Upper lobe of left lung (tissue), 6 donors: ENCODE measurements around the gene CDK6. TPM values are rescaled to one million over a fixed set of nuclear protein-coding genes. Genes with fewer than 3 reads are reported as not detected.

ENCODE experiments used
- ATAC-seq, 2 donors: fragments of 200-7000 bp; cut with Tn5 transposase; one replicate each; pipeline ENCODE4 v1.9.1; 2022; ENCODE audit warnings: mild to moderate bottlenecking in 2 of 2, moderate library complexity in 2 of 2; ENCODE audit not compliant: low FRiP score in 2 of 2
- DNase-seq, 2 donors: peaks; one replicate each; pipeline ENCODE4 v3.0.0-alpha.2; 2019 to 2020
- H3K27ac ChIP-seq, 4 donors: fragments of 200-600 bp; sonication (generic); one replicate each; pipeline ENCODE4 v1.5.1; 2016 to 2019
- H3K27me3 ChIP-seq, 4 donors: fragments of 200-600 bp; sonication (generic); one replicate each; pipeline ENCODE4 v1.5.1; 2017 to 2019
- H3K36me3 ChIP-seq, 4 donors: fragments of 200-600 bp; sonication (generic); one replicate each; pipeline ENCODE4 v1.5.1; 2016 to 2019
- H3K4me1 ChIP-seq, 4 donors: fragments of 200-600 bp; sonication (generic); one replicate each; pipeline ENCODE4 v1.5.1; 2018 to 2019
- H3K4me3 ChIP-seq, 4 donors: fragments of 200-600 bp; sonication (generic); one replicate each; pipeline ENCODE4 v1.5.1; 2017 to 2019; ENCODE audit warnings: mild to moderate bottlenecking in 2 of 4, moderate library complexity in 1 of 4
- H3K9me3 ChIP-seq, 4 donors: fragments of 200-600 bp; sonication (generic); one replicate each; pipeline ENCODE4 v1.5.1; 2018 to 2019
- CTCF ChIP-seq, 6 experiments: fragments of 450-650 bp in 4 of 6; fragments of 200-600 bp in 2 of 6; sonication (generic) in 2 of 6; IDR thresholded peaks; one replicate each; pipeline ENCODE4 v1.5.1; 2016 to 2019; ENCODE audit warnings: antibody characterized with exemption in 6 of 6
- EP300 ChIP-seq, 4 donors: sonication (generic); formaldehyde crosslinking; IDR thresholded peaks; one replicate each; pipeline ENCODE4 v1.5.1; 2017; ENCODE audit warnings: antibody characterized with exemption in 4 of 4, control low read depth in 2 of 4
- POLR2A ChIP-seq, 4 donors: fragments of 450-650 bp; IDR thresholded peaks; one replicate each; pipeline ENCODE4 v1.5.1; 2016 to 2017; ENCODE audit warnings: antibody characterized with exemption in 4 of 4, mild to moderate bottlenecking in 2 of 4
- POLR2AphosphoS5 ChIP-seq, 2 donors: sonication (generic); formaldehyde crosslinking; IDR thresholded peaks; one replicate each; pipeline ENCODE4 v1.5.1; 2017; ENCODE audit warnings: antibody characterized with exemption in 2 of 2
- WGBS, 2 donors: methylation state at CpG; one replicate each; pipeline ENCODE4 v1.1.5; 2017 to 2018; 5-methylcytosine and 5-hydroxymethylcytosine counted together
- total RNA-seq, 6 donors: library from RNA; depleted of rRNA in 4 of 6; stranded (reverse); fragments of >200 nt in 4 of 6; gene quantifications; one replicate each; pipeline versions ENCODE4 v1.1.0 to v1.2.1, GENCODE V29; 2016 to 2021
- donor health status: DM: no; HTN: no; CAD: no; lungs with moderate emphysema.
- donor health status: DM: no; HTN: yes; CAD: no; lungs with severe emphysema.

The CDK6 gene
- total RNA-seq, 6 donors from 2014 or later = 15.7 to 26.9 (median 19.9) TPM

DNA sequence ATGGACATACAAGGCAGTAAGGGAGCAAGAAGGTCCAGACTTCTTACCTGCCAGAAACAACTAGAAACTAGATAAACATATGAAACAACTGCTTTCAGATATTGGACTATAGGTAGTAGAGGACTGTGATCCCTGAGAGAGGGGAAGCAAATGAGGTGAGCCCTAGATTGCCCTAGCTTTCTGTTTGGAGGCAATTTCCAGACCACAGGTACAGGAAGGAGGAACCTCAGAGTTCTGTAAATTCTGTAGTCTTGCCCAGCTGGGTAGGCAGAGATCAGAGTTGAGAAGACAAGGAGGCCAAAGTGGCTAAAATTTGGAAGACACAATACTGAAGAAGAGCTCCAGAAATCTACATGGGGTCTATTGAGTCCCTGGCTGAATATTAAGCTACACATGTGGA, 21.0 kb downstream of the CDK6 start:
- Histone ChIP-seq H3K4me3 (no peak overlapping the region), H3K9me3 (peaks cover 0 to 4% (median 2%) of the 10 kb centered on the region in 4 donors), H3K4me1 (peaks cover 0 to 4% (median 0%) of the 10 kb centered on the region in 4 donors), H3K27ac (no peak overlapping the region), H3K36me3 (no peaks in the 10 kb centered on the region), H3K27me3 (no peaks in the 10 kb centered on the region)
- ATAC-seq (no peak), DNase-seq (no peak)
- TF ChIP-seq POLR2A (IDR thresholded peaks at IDR 0.05) (no peak), EP300 (IDR thresholded peaks at IDR 0.05) (no peak), POLR2AphosphoS5 (IDR thresholded peaks at IDR 0.05) (no peak), CTCF (IDR thresholded peaks at IDR 0.05) (no peak)

DNA sequence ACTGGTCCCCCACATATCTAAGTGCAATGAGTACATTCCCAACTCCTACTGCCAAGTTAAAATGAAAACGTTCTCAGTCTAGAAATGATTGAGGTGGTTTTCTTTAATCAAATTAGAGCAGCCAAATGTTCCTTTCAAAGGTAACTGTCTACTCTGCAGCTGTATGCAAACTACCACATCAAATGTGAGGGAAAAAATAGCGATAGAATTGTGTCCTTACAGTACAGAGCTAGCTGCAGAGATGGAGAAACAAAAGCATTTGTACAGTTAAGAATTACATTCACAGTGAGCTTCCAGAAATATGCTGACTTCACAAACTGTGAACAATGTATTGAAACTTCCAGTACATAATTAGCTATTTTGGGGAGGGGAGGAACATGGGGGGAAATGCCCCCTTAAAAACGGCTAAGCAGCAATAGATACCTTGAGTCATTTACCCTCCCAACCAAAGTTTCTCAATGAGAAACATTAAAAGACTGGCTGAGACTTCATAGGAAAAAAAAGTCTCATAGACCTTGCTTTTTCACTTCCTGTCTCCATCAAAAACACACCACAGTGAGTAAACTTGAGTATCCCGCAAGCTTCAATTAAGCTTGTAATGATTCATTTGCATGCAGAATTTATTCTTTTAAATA, 22.9 kb downstream of the CDK6 start:
- H3K9me3 ChIP-seq = peaks cover 0 to 4% (median 2%) of the 10 kb centered on the region in 4 donors
- H3K27me3 ChIP-seq = no peaks in the 10 kb centered on the region
- 32 to 35% methylated on average over 4 of the region's 4 CpGs for WGBS, 2 donors
- DNase-seq = no peak
- no peak for ATAC-seq
- no peak overlapping the region for H3K27ac ChIP-seq
- TF ChIP-seq CTCF (IDR thresholded peaks at IDR 0.05) (no peak), POLR2AphosphoS5 (IDR thresholded peaks at IDR 0.05) (no peak), EP300 (IDR thresholded peaks at IDR 0.05) (no peak), POLR2A (IDR thresholded peaks at IDR 0.05) (no peak)
- H3K4me3 ChIP-seq = no peak overlapping the region
- peaks cover 12 to 20% (median 15%) of the 10 kb centered on the region in 4 donors for H3K4me1 ChIP-seq
- H3K36me3 ChIP-seq = no peaks in the 10 kb centered on the region

DNA sequence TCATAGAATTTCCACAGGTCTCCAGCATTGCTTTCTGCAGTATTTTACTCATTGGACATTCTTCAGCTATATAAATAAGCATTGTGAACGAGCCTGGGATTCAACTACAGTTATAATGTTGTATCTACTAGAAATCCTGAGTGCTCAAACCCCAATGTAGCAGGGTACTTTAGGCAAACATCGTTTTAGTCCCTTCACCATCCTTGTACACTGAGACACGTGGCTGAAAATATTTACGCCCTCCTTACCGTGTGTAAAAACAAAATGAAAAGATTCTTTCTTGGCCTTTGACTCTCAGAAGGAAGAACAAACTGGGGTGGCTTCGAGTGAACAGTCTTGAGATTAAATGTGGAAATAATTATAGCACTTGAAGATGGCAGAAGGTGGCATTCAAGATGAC, 25.2 kb downstream of the CDK6 start:
- no peak for DNase-seq
- 83% methylated on average over 6 of the region's 6 CpGs for WGBS, 2 donors

DNA sequence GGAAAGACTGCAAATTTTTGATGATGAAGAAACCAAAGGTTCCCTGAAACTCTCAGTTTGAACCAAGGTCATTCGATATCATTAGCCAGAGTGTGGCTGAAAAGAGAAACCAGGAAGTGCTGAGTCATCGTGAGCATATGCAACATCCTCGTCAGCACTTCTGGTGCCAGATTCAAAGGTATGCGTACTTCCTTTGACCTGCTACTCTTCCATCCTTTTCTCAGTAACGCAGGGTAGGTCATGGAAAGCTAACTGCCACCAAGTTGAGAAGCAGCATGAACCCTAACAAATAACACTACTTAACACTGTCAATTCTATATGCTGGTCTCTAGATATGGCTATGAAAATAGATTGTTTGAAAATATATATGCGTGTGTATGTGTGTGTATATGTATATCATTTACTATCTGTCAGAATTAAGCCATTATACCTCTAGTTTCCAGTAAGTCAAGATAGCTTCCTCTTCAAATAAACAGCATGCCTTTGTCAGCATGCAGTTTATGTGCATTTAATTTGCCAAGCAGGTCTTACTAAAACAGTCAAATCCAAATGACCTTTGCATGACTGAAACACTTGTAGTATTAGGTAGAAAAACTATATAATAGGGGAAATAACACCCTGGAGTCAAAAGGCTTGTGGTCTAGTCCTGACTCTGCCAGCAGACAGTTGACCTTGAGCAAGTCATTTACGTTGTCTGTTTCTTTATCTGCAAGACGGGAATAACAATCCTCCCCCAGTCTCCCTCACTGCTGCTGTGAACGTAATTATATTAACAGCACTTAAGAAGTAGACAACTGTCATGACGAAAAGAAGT, 26.4 kb downstream of the CDK6 start:
- Histone ChIP-seq H3K36me3 (no peaks in the 10 kb centered on the region), H3K27ac (peak overlapping the region; percentile 36 to 73 (median 54)), H3K4me3 (no peak overlapping the region), H3K4me1 (peaks cover 12 to 20% (median 16%) of the 10 kb centered on the region in 4 donors), H3K27me3 (no peaks in the 10 kb centered on the region), H3K9me3 (no peaks in the 10 kb centered on the region)
- TF ChIP-seq EP300 (IDR thresholded peaks at IDR 0.05) (peak in 1 of 4 donors; percentile 72), POLR2A (IDR thresholded peaks at IDR 0.05) (no peak), POLR2AphosphoS5 (IDR thresholded peaks at IDR 0.05) (peak; percentile 52 to 71)
- peak in 1 of 2 donors; percentile 79 for DNase-seq
- ATAC-seq = peak; percentile 79 to 81
- WGBS, 2 donors = 35 to 41% methylated on average over 10 of the region's 10 CpGs

More for the DNA sequence above, 25.2 kb downstream of the CDK6 start:
- H3K27me3 ChIP-seq = no peaks in the 10 kb centered on the region
- H3K9me3 ChIP-seq = peaks cover 0 to 4% (median 2%) of the 10 kb centered on the region in 4 donors
- no peaks in the 10 kb centered on the region for H3K36me3 ChIP-seq
- H3K4me1 ChIP-seq = peaks cover 12 to 20% (median 16%) of the 10 kb centered on the region in 4 donors
- ATAC-seq = no peak
- H3K27ac ChIP-seq = no peak overlapping the region
- TF ChIP-seq CTCF (IDR thresholded peaks at IDR 0.05) = no peak
- no peak for TF ChIP-seq POLR2AphosphoS5 (IDR thresholded peaks at IDR 0.05)
- no peak for TF ChIP-seq EP300 (IDR thresholded peaks at IDR 0.05)
- TF ChIP-seq POLR2A (IDR thresholded peaks at IDR 0.05) = no peak
- H3K4me3 ChIP-seq = no peak overlapping the region

DNA sequence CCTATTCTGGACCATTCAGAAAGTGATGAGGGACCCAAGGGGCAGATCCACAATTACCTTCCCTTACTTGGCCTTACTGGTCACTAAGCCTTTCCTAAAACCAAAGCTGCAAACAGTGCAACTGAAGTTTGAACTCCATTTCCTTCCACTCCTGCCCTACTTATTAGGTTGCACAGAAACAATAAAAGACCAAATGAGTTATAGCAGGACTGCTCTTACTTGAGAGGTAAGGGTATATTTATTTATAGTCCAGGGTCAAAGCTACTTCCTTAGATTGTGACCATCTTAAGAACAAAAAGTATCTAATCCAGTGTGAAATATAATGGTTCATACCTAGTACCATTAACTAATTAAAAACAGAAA, 27.0 kb downstream of the CDK6 start:
- no peak overlapping the region for H3K4me3 ChIP-seq
- H3K9me3 ChIP-seq = no peaks in the 10 kb centered on the region
- no peaks in the 10 kb centered on the region for H3K27me3 ChIP-seq
- H3K4me1 ChIP-seq = peaks cover 12 to 20% (median 16%) of the 10 kb centered on the region in 4 donors
- H3K36me3 ChIP-seq = no peaks in the 10 kb centered on the region
- DNase-seq (no peak), ATAC-seq (no peak)
- no peak for TF ChIP-seq POLR2AphosphoS5 (IDR thresholded peaks at IDR 0.05)
- no peak for TF ChIP-seq CTCF (IDR thresholded peaks at IDR 0.05)
- no peak for TF ChIP-seq EP300 (IDR thresholded peaks at IDR 0.05)
- no peak for TF ChIP-seq POLR2A (IDR thresholded peaks at IDR 0.05)
- H3K27ac ChIP-seq = peak overlapping the region; percentile 36 to 73 (median 54)
